ENCODE measurements around the gene ABCC5.
"Not testable (repeated sequence)": the region's sequence is repeated elsewhere in the genome, so short reads cannot be mapped to it uniquely, and the experiment has no call there.

ABCC5 gene

GRCh38 chr3:183884097-183884426 is 133.6 kb downstream of the ABCC5 start:
- no peak for DNase-seq

DNA sequence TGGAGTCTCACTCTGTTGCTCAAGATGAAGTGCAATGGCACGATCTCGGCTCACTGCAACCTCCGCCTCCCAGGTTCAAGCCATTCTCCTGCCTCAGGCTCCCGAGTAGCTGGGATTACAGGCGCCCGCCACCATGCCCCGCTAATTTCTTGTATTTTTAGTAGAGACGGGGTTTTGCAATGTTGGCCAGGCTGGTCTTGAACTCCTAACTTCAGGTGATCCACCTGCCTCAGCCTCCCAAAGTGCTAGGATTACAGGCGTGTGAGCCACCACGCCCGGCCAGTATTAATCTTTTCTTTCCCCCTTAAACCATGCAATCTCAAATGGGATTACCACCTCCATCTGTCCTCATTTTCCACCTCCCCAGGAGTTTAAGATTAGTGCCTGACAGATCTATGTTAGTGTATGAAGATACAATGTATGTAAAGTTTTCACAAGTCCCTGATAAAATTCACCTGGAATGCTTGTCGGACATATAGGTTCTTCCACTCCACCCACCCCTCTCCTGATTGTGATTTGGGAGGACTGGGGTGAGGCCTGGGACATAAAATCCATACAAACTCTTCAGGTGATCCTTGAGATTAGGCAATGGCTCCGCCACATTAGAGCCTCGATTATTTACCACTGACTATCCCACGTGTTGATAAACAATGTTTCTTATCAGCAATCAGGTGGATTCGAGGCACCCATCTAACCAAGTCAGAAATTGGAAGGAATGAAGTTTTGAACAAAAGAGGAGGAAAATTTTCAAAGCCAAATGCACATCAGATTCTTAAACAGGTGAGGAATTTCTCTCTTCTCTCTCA is 134.2 kb downstream of the ABCC5 start:
- no peak for DNase-seq

DNA sequence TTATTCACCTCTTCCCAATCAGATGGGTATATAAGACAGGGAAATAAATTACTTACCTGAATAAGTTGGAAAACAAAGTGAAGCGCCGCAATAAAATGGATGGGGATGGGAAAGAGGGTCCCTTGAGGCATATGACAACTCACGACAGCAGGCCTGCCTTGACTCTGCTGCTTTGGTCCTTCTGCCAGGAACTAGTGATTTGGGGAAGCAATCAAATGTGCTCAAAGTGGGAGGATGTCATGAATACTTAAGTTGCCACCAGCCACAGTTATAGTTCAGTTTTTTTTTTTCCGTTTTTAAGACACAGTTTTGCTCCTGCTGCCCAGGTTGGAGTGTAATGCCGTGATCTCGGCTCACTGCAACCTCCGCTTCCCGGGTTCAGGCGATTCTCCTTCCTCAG is 137.6 kb downstream of the ABCC5 start:
- no peak for DNase-seq

DNA sequence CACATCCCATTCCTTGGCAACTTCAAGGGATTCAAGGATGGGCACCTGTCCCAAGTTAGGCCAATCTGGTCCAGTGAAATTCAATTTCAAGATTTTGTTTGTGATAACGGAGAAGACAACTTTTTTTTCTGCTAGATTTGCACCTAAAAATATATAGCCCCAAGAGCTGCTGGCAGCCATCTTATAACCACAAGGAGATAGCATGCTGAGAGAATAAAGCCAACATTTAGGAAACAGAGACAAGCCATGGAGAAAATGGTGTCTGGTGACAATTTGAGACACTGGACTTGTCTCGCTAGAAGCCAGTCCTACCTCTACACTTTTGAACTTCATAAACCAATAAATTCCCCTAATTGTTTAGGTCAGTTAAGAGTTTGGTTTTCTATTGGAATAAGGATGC is 138.4 kb downstream of the ABCC5 start:
- no peak for DNase-seq

DNA sequence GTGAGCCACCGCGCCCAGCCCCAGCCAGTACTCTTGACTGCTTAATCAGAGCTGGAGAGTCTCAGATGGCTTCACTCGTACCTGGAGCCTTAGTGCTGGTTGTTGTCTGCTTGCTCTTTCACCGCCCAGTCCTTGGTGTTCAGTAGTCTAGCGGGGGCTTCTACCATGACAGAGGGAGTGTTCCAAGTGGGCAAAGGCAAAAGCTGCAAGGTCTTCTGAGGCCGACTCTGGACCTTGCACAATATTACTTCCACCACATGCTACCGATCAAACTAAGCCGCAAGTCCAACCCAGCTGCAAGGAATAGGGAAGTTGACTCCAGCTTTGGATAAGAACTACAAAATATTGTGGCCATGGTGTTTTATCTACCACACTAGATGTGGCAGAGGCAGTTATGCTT is 139.6 kb downstream of the ABCC5 start:
- DNase-seq: no peak

- not testable (repeated sequence) for DNase-seq
These were observed 140.5 kb downstream of the ABCC5 start for GRCh38 chr3:183877227-183877626.

DNA sequence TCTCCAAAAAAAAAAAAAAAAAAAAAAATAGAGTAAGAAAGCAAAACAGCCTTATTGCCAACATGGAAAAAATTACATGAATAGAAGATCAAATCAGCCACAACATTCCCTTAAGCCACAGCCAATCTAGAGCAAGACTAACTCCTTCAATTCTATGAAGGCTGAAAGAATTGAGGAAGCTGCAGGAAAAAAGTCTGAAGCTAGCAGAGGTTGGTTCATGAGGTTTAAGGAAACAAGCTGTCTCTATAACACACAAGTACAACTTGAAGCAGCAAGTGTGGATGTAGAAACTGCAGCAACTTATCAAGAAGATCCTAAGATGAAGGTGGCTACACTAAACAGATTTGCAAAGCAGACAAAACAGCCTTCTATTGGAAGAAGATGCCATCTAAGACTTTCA is 142.3 kb downstream of the ABCC5 start:
- DNase-seq: no peak

DNA sequence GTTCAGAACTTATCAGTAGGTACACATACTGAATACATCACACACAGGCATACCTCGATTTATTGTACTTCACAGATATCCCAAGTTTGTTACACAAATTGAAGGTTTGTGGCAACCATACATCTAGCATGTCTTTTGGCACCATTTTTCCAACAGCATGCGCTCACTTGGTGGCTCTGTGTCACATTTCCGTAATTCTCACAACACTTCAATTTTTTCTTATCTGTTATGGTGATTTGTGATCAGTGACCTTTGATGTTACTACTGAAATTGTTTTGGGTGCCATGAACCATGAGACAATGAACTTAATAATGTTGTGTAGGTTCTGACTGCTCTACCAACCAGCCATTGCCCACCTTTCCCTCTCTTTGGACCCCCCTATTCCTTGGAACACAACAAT is 143.8 kb downstream of the ABCC5 start:
- no peak for DNase-seq

DNA sequence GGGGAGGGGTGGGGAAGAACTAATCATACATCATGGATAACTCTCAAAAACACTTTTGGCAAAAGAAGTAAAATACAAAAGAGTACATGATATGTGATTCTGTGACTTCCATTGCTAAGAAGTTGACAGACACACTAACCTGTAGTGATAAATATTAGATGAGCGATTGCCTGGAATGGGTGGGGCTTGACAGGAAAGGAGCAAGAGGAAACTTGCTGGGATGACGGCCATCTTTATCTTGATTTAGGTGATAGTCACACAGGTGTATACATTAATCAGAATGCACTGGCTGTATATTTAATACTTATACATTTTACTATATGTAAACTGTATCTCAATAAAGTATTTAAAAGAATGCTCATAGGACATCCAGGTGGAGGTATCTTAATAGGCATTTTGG is 146.1 kb downstream of the ABCC5 start:
- DNase-seq: no peak

- no peak for DNase-seq
These were observed 147.1 kb downstream of the ABCC5 start for GRCh38 chr3:183870563-183870962.
